Astrocyte (in vitro differentiated cells and primary cell): Measurements from ENCODE around the gene DCAKD. TPM values are rescaled to one million over a fixed set of nuclear protein-coding genes. Genes with fewer than 3 reads are reported as not detected.

Source experiments
- DNase-seq: peaks from one replicate; pipeline ENCODE4 v3.0.0-alpha.2; 2010; ENCODE audit warnings: low read depth
- FAIRE-seq: peaks from 2 replicates; lab custom pipeline; 2011; peaks lifted over from hg19 to GRCh38; lab: Jason Lieb, UNC
- H2AFZ ChIP-seq: 2 replicates; pipeline ENCODE4 v1.6.0; 2012; ENCODE audit warnings: low read depth, low read length, inconsistent platforms
- H3K27ac ChIP-seq: 2 replicates; pipeline ENCODE4 v1.5.1; 2011; ENCODE audit warnings: low read depth, low read length, inconsistent platforms
- H3K27me3 ChIP-seq: 2 replicates; pipeline ENCODE4 v1.6.0; 2011; ENCODE audit warnings: low read length, inconsistent platforms; ENCODE audit not compliant: insufficient read depth
- H3K36me3 ChIP-seq: 2 replicates; pipeline ENCODE4 v1.5.1; 2011; ENCODE audit warnings: low read length, inconsistent platforms; ENCODE audit not compliant: insufficient read depth
- H3K4me1 ChIP-seq: 2 replicates; pipeline ENCODE4 v1.5.1; 2011; ENCODE audit warnings: low read length, inconsistent platforms; ENCODE audit not compliant: insufficient read depth
- H3K4me2 ChIP-seq: 2 replicates; pipeline ENCODE4 v1.6.0; 2012; ENCODE audit warnings: low read length, inconsistent platforms
- H3K4me3 ChIP-seq: 2 replicates; pipeline ENCODE4 v1.5.1; 2011; ENCODE audit warnings: low read depth, mild to moderate bottlenecking, low read length, inconsistent platforms; ENCODE audit not compliant: insufficient read depth
- H3K79me2 ChIP-seq: 2 replicates; pipeline ENCODE4 v1.6.0; 2012; ENCODE audit warnings: mild to moderate bottlenecking, low read length, inconsistent platforms; ENCODE audit not compliant: insufficient read depth
- H3K9ac ChIP-seq: 2 replicates; pipeline ENCODE4 v1.6.0; 2012; ENCODE audit warnings: mild to moderate bottlenecking, low read length, inconsistent platforms
- H3K9me3 ChIP-seq: 2 replicates; pipeline ENCODE4 v1.5.1; 2012; ENCODE audit warnings: low read depth, mild to moderate bottlenecking, low read length, inconsistent platforms; ENCODE audit not compliant: insufficient read depth
- H4K20me1 ChIP-seq: 2 replicates; pipeline ENCODE4 v1.6.0; 2012; ENCODE audit warnings: low read length, inconsistent platforms; ENCODE audit not compliant: insufficient read depth
- H3K27ac Mint-ChIP-seq: one replicate; pipeline ENCODE4 v1.8.0; 2021; ENCODE audit warnings: mild to moderate bottlenecking, mixed read lengths; ENCODE audit not compliant: unreplicated experiment
- H3K27me3 Mint-ChIP-seq: one replicate; pipeline ENCODE4 v1.8.0; 2021; ENCODE audit warnings: low read depth, mixed read lengths; ENCODE audit not compliant: unreplicated experiment
- H3K36me3 Mint-ChIP-seq: one replicate; pipeline ENCODE4 v1.8.0; 2021; ENCODE audit warnings: low read depth, mixed read lengths; ENCODE audit not compliant: unreplicated experiment
- H3K4me1 Mint-ChIP-seq: one replicate; pipeline ENCODE4 v1.8.0; 2021; ENCODE audit warnings: low read depth, mixed read lengths; ENCODE audit not compliant: unreplicated experiment
- H3K4me3 Mint-ChIP-seq: one replicate; pipeline ENCODE4 v1.8.0; 2021; ENCODE audit warnings: mild to moderate bottlenecking, moderate library complexity, mixed read lengths; ENCODE audit not compliant: unreplicated experiment
- H3K9me3 Mint-ChIP-seq: one replicate; pipeline ENCODE4 v1.8.0; 2021; ENCODE audit warnings: mild to moderate bottlenecking, mixed read lengths; ENCODE audit not compliant: unreplicated experiment
- CTCF ChIP-seq: IDR thresholded peaks from 2 replicates; pipeline ENCODE4 v1.5.1; 2011; ENCODE audit warnings: low read depth, mild to moderate bottlenecking, inconsistent platforms, low read length, moderate library complexity; ENCODE audit not compliant: insufficient read depth
- EZH2 ChIP-seq: IDR thresholded peaks from 2 replicates; pipeline ENCODE4 v1.6.1; 2012; ENCODE audit warnings: mild to moderate bottlenecking, low read length, inconsistent platforms; ENCODE audit not compliant: insufficient read depth
- total RNA-seq: library from RNA; stranded (reverse); gene quantifications from 2 replicates; pipeline ENCODE4 v1.2.1, GENCODE V29; 2021

Gene DCAKD
- total RNA-seq, 1 donor from 2014 or later = 34.8 TPM

- H3K27ac ChIP-seq = no peak overlapping the region
- no peaks in the 10 kb centered on the region for H3K9me3 Mint-ChIP-seq
- H3K9ac ChIP-seq = no peak overlapping the region
- no peaks in the 10 kb centered on the region for H3K27me3 Mint-ChIP-seq
- no peaks in the 10 kb centered on the region for H3K27me3 ChIP-seq
- peak overlapping the region; percentile 88 for H3K27ac Mint-ChIP-seq
- peaks cover 5% of the 10 kb centered on the region for H3K79me2 ChIP-seq
- H3K4me1 ChIP-seq = peaks cover 25% of the 10 kb centered on the region
- peaks cover 17% of the 10 kb centered on the region for H4K20me1 ChIP-seq
- no peak overlapping the region for H3K4me3 Mint-ChIP-seq
- no peak for TF ChIP-seq EZH2
- peak; percentile 56 for TF ChIP-seq CTCF
- FAIRE-seq = no peak
- peaks cover 26% of the 10 kb centered on the region for H3K36me3 Mint-ChIP-seq
- peaks cover 34% of the 10 kb centered on the region for H3K4me1 Mint-ChIP-seq
- no peak overlapping the region for H3K4me3 ChIP-seq
- no peak overlapping the region for H3K4me2 ChIP-seq
- no peak for DNase-seq
- no peak overlapping the region for H2AFZ ChIP-seq
- H3K36me3 ChIP-seq = peaks cover 42% of the 10 kb centered on the region
- H3K9me3 ChIP-seq = no peaks in the 10 kb centered on the region
Observed at GRCh38 chr17:45096141-45096540, 44.7 kb upstream of the DCAKD start.

GRCh38 chr17:45093444-45094110, 42.1 kb upstream of the DCAKD start:
- H3K4me2 ChIP-seq = peak overlapping the region; percentile 69
- peak overlapping the region; percentile 2 for H3K4me3 ChIP-seq
- H2AFZ ChIP-seq = no peak overlapping the region
- peaks cover 16% of the 10 kb centered on the region for H4K20me1 ChIP-seq
- Mint-ChIP-seq H3K27me3 (no peaks in the 10 kb centered on the region), H3K36me3 (peaks cover 27% of the 10 kb centered on the region), H3K4me1 (peaks cover 37% of the 10 kb centered on the region), H3K9me3 (no peaks in the 10 kb centered on the region), H3K4me3 (peak overlapping the region; percentile 72), H3K27ac (peak overlapping the region; percentile 97)
- peaks cover 47% of the 10 kb centered on the region for H3K36me3 ChIP-seq
- H3K27ac ChIP-seq = peak overlapping the region; percentile 94
- TF ChIP-seq EZH2 = no peak
- TF ChIP-seq CTCF = no peak
- DNase-seq (peak; percentile 52), FAIRE-seq (no peak)
- no peaks in the 10 kb centered on the region for H3K9me3 ChIP-seq
- peak overlapping the region; percentile 69 for H3K9ac ChIP-seq
- peaks cover 25% of the 10 kb centered on the region for H3K4me1 ChIP-seq
- H3K27me3 ChIP-seq = no peaks in the 10 kb centered on the region
- H3K79me2 ChIP-seq = peaks cover 15% of the 10 kb centered on the region

GRCh38 chr17:45092911-45093430, 41.5 kb upstream of the DCAKD start:
- peak; percentile 99 for DNase-seq
- Histone ChIP-seq H4K20me1 (peaks cover 16% of the 10 kb centered on the region), H3K9me3 (no peaks in the 10 kb centered on the region), H3K4me3 (peak overlapping the region; percentile 2), H3K36me3 (peaks cover 43% of the 10 kb centered on the region), H2AFZ (no peak overlapping the region), H3K27ac (peak overlapping the region; percentile 94), H3K27me3 (no peaks in the 10 kb centered on the region), H3K79me2 (peaks cover 15% of the 10 kb centered on the region), H3K9ac (peak overlapping the region; percentile 69), H3K4me2 (peak overlapping the region; percentile 69), H3K4me1 (peaks cover 27% of the 10 kb centered on the region)
- TF ChIP-seq CTCF (no peak), EZH2 (no peak)
- Mint-ChIP-seq H3K4me3 (peak overlapping the region; percentile 72), H3K27me3 (no peaks in the 10 kb centered on the region), H3K9me3 (no peaks in the 10 kb centered on the region), H3K27ac (peak overlapping the region; percentile 97), H3K36me3 (peaks cover 30% of the 10 kb centered on the region), H3K4me1 (peaks cover 39% of the 10 kb centered on the region)
- peak; percentile 98 for FAIRE-seq
